COLO668 (cell line): ENCODE measurements around the gene DOCK1.

Source experiments
- DNase-seq: peaks from one replicate; lab custom pipeline; 2025; ENCODE audit not compliant: unreplicated experiment; lab: John Stamatoyannopoulos, UW

DOCK1 gene

GRCh38 chr10:127492607-127493250, 587.5 kb downstream of the DOCK1 start:
- DNase-seq = no peak

GRCh38 chr10:127496035-127496434, 590.8 kb downstream of the DOCK1 start:
- no peak for DNase-seq

DNA sequence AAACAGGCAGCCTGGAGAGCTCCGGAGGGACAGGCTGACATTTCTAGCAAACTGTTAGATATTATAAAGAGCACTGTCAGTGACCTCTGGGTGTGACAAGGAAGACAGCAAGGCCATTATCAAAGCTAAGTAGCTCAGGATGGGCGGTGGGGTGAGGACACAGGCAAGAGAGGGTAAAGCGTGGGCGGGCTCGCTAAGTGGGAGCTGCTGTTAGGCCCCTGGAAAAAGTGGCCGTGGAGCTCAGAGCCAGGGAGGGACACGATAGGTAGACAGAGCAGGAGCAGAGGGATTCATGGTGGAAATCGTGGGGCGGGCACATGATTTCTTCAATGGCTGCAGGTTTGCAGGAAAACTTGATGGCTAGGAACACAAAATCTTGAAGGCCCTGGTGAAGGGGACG, 592.5 kb downstream of the DOCK1 start:
- DNase-seq = no peak

- no peak for DNase-seq
These were observed 592.9 kb downstream of the DOCK1 start for GRCh38 chr10:127498087-127498486.

DNA sequence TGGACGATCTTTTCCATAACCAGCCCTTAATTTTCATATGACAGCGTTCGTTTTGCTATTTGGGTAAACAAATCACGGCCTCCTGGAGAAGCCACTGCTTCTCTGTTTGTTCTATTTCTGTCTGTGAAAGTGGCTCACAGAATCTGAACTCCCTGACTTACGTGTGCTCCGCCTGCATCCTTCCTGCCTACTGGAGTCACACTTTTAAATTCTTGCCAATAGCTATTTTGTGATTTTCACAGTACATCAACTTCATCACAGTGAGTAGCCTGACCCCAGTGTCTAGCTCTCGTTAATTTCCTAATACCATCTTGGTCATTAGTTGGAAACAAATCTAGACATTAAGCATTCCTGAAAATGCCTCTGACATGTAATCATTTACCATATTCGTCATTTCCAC, 594.9 kb downstream of the DOCK1 start:
- no peak for DNase-seq
